Osteoblast (primary cell): Measurements from ENCODE around the gene POM121L12. TPM values are rescaled to one million over a fixed set of nuclear protein-coding genes. Genes with fewer than 3 reads are reported as not detected.

Experiments used
- DNase-seq: peaks from one replicate; pipeline ENCODE4 v3.0.0; 2011; ENCODE audit warnings: low spot score, mixed read lengths; ENCODE audit not compliant: insufficient read length; ENCODE audit errors: missing footprints
- H2AFZ ChIP-seq: 2 replicates; pipeline ENCODE4 v1.6.0; 2011; ENCODE audit warnings: mild to moderate bottlenecking, low read length
- H3K27ac ChIP-seq: 2 replicates; pipeline ENCODE4 v1.5.1; 2011; ENCODE audit warnings: mild to moderate bottlenecking, low read depth, low read length, moderate library complexity
- H3K27me3 ChIP-seq: 2 replicates; pipeline ENCODE4 v1.6.0; 2012; ENCODE audit warnings: mild to moderate bottlenecking, control low read depth, inconsistent platforms, low read length, moderate library complexity; ENCODE audit not compliant: insufficient read depth
- H3K36me3 ChIP-seq: 2 replicates; pipeline ENCODE4 v1.5.1; 2011; ENCODE audit warnings: mild to moderate bottlenecking, low read length, control low read depth, moderate library complexity; ENCODE audit not compliant: insufficient read depth
- H3K4me1 ChIP-seq: 2 replicates; pipeline ENCODE4 v1.5.1; 2011; ENCODE audit warnings: mild to moderate bottlenecking, low read length, control low read depth, moderate library complexity; ENCODE audit not compliant: insufficient read depth
- H3K4me2 ChIP-seq: 2 replicates; pipeline ENCODE4 v1.6.0; 2011; ENCODE audit warnings: mild to moderate bottlenecking, low read length; ENCODE audit not compliant: insufficient read depth
- H3K4me3 ChIP-seq: fragments of 200-600 bp; sonication (generic); 3 replicates; pipeline ENCODE4 v1.5.1; 2012; ENCODE audit warnings: mild to moderate bottlenecking, low read length, inconsistent platforms; ENCODE audit not compliant: insufficient read depth
- H3K79me2 ChIP-seq: 2 replicates; pipeline ENCODE4 v1.6.0; 2012; ENCODE audit warnings: mild to moderate bottlenecking, low read length, control low read depth, inconsistent platforms; ENCODE audit not compliant: insufficient read depth
- H3K9me3 ChIP-seq: 2 replicates; pipeline ENCODE4 v1.5.1; 2011; ENCODE audit warnings: low read depth, low read length, control low read depth
- H4K20me1 ChIP-seq: 2 replicates; pipeline ENCODE4 v1.6.0; 2012; ENCODE audit warnings: mild to moderate bottlenecking, low read length, control low read depth; ENCODE audit not compliant: insufficient read depth
- CTCF ChIP-seq: IDR thresholded peaks from 2 replicates; pipeline ENCODE4 v1.5.1; 2011; ENCODE audit warnings: mild to moderate bottlenecking, low read depth, low read length, moderate library complexity; ENCODE audit errors: extremely low read depth
- total RNA-seq: library from RNA; depleted of rRNA; stranded (reverse); fragments of >200 nt; gene quantifications from 2 replicates; pipeline ENCODE4 v1.2.3, GENCODE V29; 2012

The POM121L12 gene
- total RNA-seq, 1 donor: not detected

- no peaks in the 10 kb centered on the region for H3K27me3 ChIP-seq
- no peak for TF ChIP-seq CTCF
- no peaks in the 10 kb centered on the region for H3K4me1 ChIP-seq
- H3K36me3 ChIP-seq: no peaks in the 10 kb centered on the region
- no peaks in the 10 kb centered on the region for H3K79me2 ChIP-seq
- no peak overlapping the region for H3K4me3 ChIP-seq
- no peak overlapping the region for H3K4me2 ChIP-seq
- no peak overlapping the region for H3K27ac ChIP-seq
- H4K20me1 ChIP-seq: no peaks in the 10 kb centered on the region
- peaks cover 4% of the 10 kb centered on the region for H3K9me3 ChIP-seq
- no peak for DNase-seq
- no peak overlapping the region for H2AFZ ChIP-seq
Measured at GRCh38 chr7:53015463-53015862, 20.0 kb upstream of the POM121L12 start.

- H3K4me1 ChIP-seq: no peaks in the 10 kb centered on the region
- H4K20me1 ChIP-seq: no peaks in the 10 kb centered on the region
- no peak overlapping the region for H2AFZ ChIP-seq
- H3K27ac ChIP-seq: no peak overlapping the region
- H3K4me2 ChIP-seq: no peak overlapping the region
- DNase-seq: no peak
- peaks cover 4% of the 10 kb centered on the region for H3K9me3 ChIP-seq
- no peaks in the 10 kb centered on the region for H3K36me3 ChIP-seq
- no peak for TF ChIP-seq CTCF
- H3K79me2 ChIP-seq: no peaks in the 10 kb centered on the region
- H3K27me3 ChIP-seq: no peaks in the 10 kb centered on the region
- H3K4me3 ChIP-seq: no peak overlapping the region
Measured at GRCh38 chr7:53022893-53023292, 12.5 kb upstream of the POM121L12 start.

- H4K20me1 ChIP-seq: no peaks in the 10 kb centered on the region
- no peaks in the 10 kb centered on the region for H3K79me2 ChIP-seq
- no peaks in the 10 kb centered on the region for H3K9me3 ChIP-seq
- H2AFZ ChIP-seq: no peak overlapping the region
- no peaks in the 10 kb centered on the region for H3K4me1 ChIP-seq
- H3K4me3 ChIP-seq: no peak overlapping the region
- H3K4me2 ChIP-seq: no peak overlapping the region
- no peak overlapping the region for H3K27ac ChIP-seq
- no peaks in the 10 kb centered on the region for H3K27me3 ChIP-seq
- DNase-seq: no peak
- no peaks in the 10 kb centered on the region for H3K36me3 ChIP-seq
- no peak for TF ChIP-seq CTCF
Measured at GRCh38 chr7:53048638-53049037, 13.2 kb downstream of the POM121L12 start.

- Histone ChIP-seq H3K9me3 (no peaks in the 10 kb centered on the region), H3K27ac (no peak overlapping the region), H2AFZ (no peak overlapping the region), H3K4me1 (no peaks in the 10 kb centered on the region), H3K4me3 (no peak overlapping the region), H3K36me3 (no peaks in the 10 kb centered on the region), H3K4me2 (no peak overlapping the region), H3K79me2 (no peaks in the 10 kb centered on the region), H3K27me3 (no peaks in the 10 kb centered on the region), H4K20me1 (no peaks in the 10 kb centered on the region)
- DNase-seq: no peak
- no peak for TF ChIP-seq CTCF
Measured at GRCh38 chr7:53050433-53050832, 15.0 kb downstream of the POM121L12 start.
